GM12878 (cell line): ENCODE data around the gene CCDC187. TPM values are rescaled to one million over a fixed set of nuclear protein-coding genes. Genes with fewer than 3 reads are reported as not detected.

Experiments
- ATAC-seq: fragments of 200-7000 bp; cut with Tn5 transposase; 3 replicates; pipeline ENCODE4 v1.9.1; 2020; ENCODE audit warnings: mild to moderate bottlenecking, moderate library complexity
- BruUV-seq: library from RNA; stranded (reverse); fragments of 400-500 nt; replicated peaks from 2 replicates; lab custom pipeline; 2021; lab: Mats Ljungman, UMichigan
- CTCF ChIA-PET: fragments of 300-600 bp; sonication (Branson Sonifier 250); formaldehyde crosslinking; extraction: SDS; loops from one replicate; lab custom pipeline; 2021; ENCODE audit warnings: inconsistent platforms; lab: Yijun Ruan, JAX
- POLR2A ChIA-PET: fragments of 350-600 bp; formaldehyde crosslinking; extraction: SDS; loops from one replicate; lab custom pipeline; 2021; ENCODE audit warnings: inconsistent platforms; lab: Charles Lee
- RAD21 ChIA-PET: fragments of 300-600 bp; sonication (Branson Sonifier 250); formaldehyde crosslinking; loops from one replicate; lab custom pipeline; 2023; ENCODE audit warnings: antibody characterized with exemption; ENCODE audit not compliant: unreplicated experiment; lab: Charles Lee
- SMC1A ChIA-PET: fragments of 300-600 bp; sonication (Branson Sonifier 250); formaldehyde crosslinking; loops from one replicate; lab custom pipeline; 2023; ENCODE audit not compliant: unreplicated experiment, uncharacterized antibody; lab: Charles Lee
- DNase-seq: peaks from one replicate; pipeline ENCODE4 v3.0.0-alpha.2; 2011; ENCODE audit warnings: low read depth, low spot score
- FAIRE-seq: peaks from 3 replicates; lab custom pipeline; 2011; peaks lifted over from hg19 to GRCh38; lab: Jason Lieb, UNC
- H2AFZ ChIP-seq: 2 replicates; pipeline ENCODE4 v1.6.0; 2011; ENCODE audit warnings: low read depth, low read length, control low read depth; ENCODE audit not compliant: control insufficient read depth
- H3K27ac ChIP-seq: 2 replicates; pipeline ENCODE4 v1.5.1; 2011; ENCODE audit warnings: control low read depth; ENCODE audit not compliant: control insufficient read depth, insufficient read depth
- H3K27me3 ChIP-seq, 2 experiments: replicated peaks in 1 of 2; 2 replicates each; pipeline versions ENCODE4 v1.6.0 to v1.6.1; 2011; ENCODE audit warnings: low read length in 1 of 2; ENCODE audit not compliant: control insufficient read depth in 2 of 2, insufficient read depth in 2 of 2
- H3K36me3 ChIP-seq, 2 experiments: 2 replicates each; pipeline ENCODE4 v1.5.1; 2011; ENCODE audit warnings: low read length in 1 of 2; ENCODE audit not compliant: control insufficient read depth in 2 of 2, insufficient read depth in 2 of 2
- H3K4me1 ChIP-seq: 2 replicates; pipeline ENCODE4 v1.6.1; 2011; ENCODE audit warnings: mild to moderate bottlenecking, low read length, moderate library complexity, mixed read lengths; ENCODE audit not compliant: control insufficient read depth, insufficient read depth
- H3K4me2 ChIP-seq: 2 replicates; pipeline ENCODE4 v1.6.0; 2011; ENCODE audit warnings: control low read depth; ENCODE audit not compliant: control insufficient read depth, insufficient read depth
- H3K4me3 ChIP-seq: fragments of 200-600 bp; sonication (generic); 2 replicates; pipeline ENCODE4 v1.5.1; 2016
- H3K79me2 ChIP-seq: 2 replicates; pipeline ENCODE4 v1.6.0; 2011; ENCODE audit warnings: low read length; ENCODE audit not compliant: control insufficient read depth, insufficient read depth
- H3K9ac ChIP-seq: 2 replicates; pipeline ENCODE4 v1.8.0; 2011; ENCODE audit warnings: low read length, control low read depth, mixed read lengths; ENCODE audit not compliant: control insufficient read depth, insufficient read depth
- H3K9me3 ChIP-seq: replicated peaks from 3 replicates; pipeline ENCODE4 v1.5.1; 2011; ENCODE audit warnings: mild to moderate bottlenecking, low read length; ENCODE audit not compliant: control insufficient read depth, insufficient read depth
- H4K20me1 ChIP-seq: 2 replicates; pipeline ENCODE4 v1.6.0; 2011; ENCODE audit not compliant: control insufficient read depth, insufficient read depth
- HDAC2 ChIP-seq: fragments of 200-600 bp; sonication (generic); IDR thresholded peaks from 2 replicates; pipeline ENCODE4 v1.6.1; 2017
- PAX5 ChIP-seq: IDR thresholded peaks from 2 replicates; pipeline ENCODE4 v1.6.1; 2011; ENCODE audit warnings: low read depth, low read length, borderline replicate concordance
- RAD51 ChIP-seq: fragments of 450-650 bp; IDR thresholded peaks from 2 replicates; pipeline ENCODE4 v1.6.1; 2016; ENCODE audit warnings: moderate library complexity, mild to moderate bottlenecking, inconsistent platforms
- SUPT20H ChIP-seq: IDR thresholded peaks from 2 replicates; pipeline ENCODE4 v1.6.1; 2011; ENCODE audit warnings: low read depth, mild to moderate bottlenecking, low read length, moderate library complexity, borderline replicate concordance; ENCODE audit not compliant: control insufficient read depth
- TCF12 ChIP-seq: IDR thresholded peaks from 2 replicates; pipeline ENCODE4 v1.6.1; 2011; ENCODE audit warnings: low read depth, mild to moderate bottlenecking, low read length
- ZSCAN29 ChIP-seq: fragments of 450-650 bp; IDR thresholded peaks from 2 replicates; pipeline ENCODE4 v1.6.1; 2017; ENCODE audit warnings: mild to moderate bottlenecking, moderate library complexity
- WGBS: methylation state at CpG from one replicate; pipeline ENCODE4 v1.1.6; 2016; ENCODE audit warnings: low lambda C conversion rate; ENCODE audit not compliant: insufficient replicate concordance, insufficient coverage; ENCODE audit errors: missing lambda C conversion rate; 5-methylcytosine and 5-hydroxymethylcytosine counted together
- in situ Hi-C: fragments of 300-500 bp; cut with MboI; formaldehyde crosslinking; loops from 9 replicates; pipeline ENCODE4 v1.14.3; 2018; ENCODE audit warnings: mixed read lengths
- intact Hi-C: fragments of 100-400 bp; cut with micrococcal nuclease; formaldehyde crosslinking; loops from one replicate; pipeline ENCODE4 v1.14.2; 2022; ENCODE audit not compliant: unreplicated experiment
- polyA plus RNA-seq, 11 experiments: library from polyadenylated mRNA; depleted of rRNA in 4 of 11; unstranded in 6 of 11; stranded (reverse) in 5 of 11; fragments of >200 nt; fragmentation: Nextera tagmentation in 4 of 11; fragmentation: Illumina TruSeq in 1 of 11; extraction: Ambion mirVana in 4 of 11; extraction: Trizol in 1 of 11; gene quantifications; 1 replicate in 1 of 11; 2 replicates in 10 of 11; pipeline versions ENCODE4 v1.2.1 to v1.2.3, GENCODE V29; 2011 to 2016; ENCODE audit warnings: inconsistent platforms in 2 of 11, missing spikeins in 2 of 11, low read depth in 1 of 11
- total RNA-seq, 4 experiments: library from RNA; depleted of rRNA in 3 of 4; stranded (reverse); fragments of >200 nt in 3 of 4; fragmentation: Illumina TruSeq in 1 of 4; extraction: Trizol in 1 of 4; gene quantifications; 2 replicates each; pipeline versions ENCODE4 v1.2.1 to v1.2.3, GENCODE V29; 2013 to 2021

Gene CCDC187
- total and polyA plus RNA-seq, 10 of the 15 experiments (the other 5 are each of a cell fraction or from before 2014, with no cell fraction given), result 0.04 to 0.23 (median 0.04) TPM; not detected in 7

DNA sequence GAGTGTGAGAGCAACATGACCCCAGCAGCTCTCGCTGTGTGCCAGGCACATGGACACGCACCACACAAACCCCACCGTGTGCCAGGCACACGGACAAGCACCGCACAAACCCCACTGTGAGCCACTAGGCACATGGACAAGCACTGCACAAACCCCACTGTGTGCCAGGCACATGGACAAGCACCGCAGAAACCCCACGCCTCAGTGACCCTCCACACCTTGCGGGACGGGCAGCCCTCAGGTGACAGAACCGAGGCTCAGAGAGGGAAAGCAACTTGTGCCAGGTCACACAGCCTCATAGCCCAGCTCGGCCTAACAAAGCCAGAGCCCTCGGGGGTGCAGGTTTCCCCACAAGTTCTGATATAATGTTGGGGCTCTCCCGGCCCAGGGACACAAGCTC, 21.5 kb upstream of the CCDC187 start (continued):
- TF ChIP-seq RAD51 (no peak), SUPT20H (no peak)

DNA sequence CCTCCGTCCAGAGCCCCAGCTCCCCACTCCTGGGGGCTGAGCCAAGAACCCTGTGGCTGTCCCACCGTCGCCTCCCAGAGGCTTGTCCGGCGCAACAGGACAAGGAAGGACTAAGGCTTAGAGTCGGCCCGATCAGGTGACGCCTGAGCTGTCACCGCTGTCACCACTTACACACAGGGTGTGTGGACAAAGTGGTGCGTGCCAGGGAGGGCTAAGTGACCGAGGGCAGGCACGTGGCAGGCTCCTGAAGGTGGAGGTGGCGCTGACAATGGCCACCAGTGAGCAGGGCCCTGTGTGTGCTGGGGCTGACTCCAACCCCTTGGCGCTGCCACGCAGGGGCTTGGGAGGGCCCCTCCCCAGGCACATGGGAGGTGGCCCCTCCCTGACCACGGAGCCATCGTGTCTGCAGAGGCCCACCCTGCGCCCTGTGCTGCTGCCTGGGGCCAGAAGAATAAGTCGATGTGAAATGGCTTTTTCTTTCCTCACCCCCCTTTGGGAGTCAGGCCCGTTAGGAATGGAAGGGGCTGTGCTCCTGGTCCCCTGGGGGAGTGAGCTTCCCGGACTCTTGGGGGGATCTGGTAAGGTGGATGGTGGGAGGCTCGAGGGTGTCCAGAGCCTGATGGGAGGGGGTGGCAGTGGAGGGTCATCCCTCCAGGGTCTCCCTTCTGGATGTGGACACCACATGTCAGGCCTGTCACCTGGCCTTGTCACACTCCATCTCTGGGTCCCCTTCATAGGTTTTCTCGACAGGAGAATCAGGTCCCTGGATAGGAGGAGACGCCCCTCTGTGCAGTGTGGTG, 20.8 kb upstream of the CCDC187 start:
- Histone ChIP-seq H3K79me2 (no peaks in the 10 kb centered on the region), H2AFZ (no peak overlapping the region), H3K4me3 (no peak overlapping the region), H3K27ac (no peak overlapping the region), H3K36me3 (no peaks in the 10 kb centered on the region), H3K27me3 (peaks cover 10 to 11% of the 10 kb centered on the region in 2 experiments; a peak in 3 of 4 replicates), H3K4me2 (no peak overlapping the region), H3K9ac (no peak overlapping the region), H4K20me1 (no peaks in the 10 kb centered on the region), H3K4me1 (no peaks in the 10 kb centered on the region), H3K9me3 (peaks cover 2% of the 10 kb centered on the region; the same call in 1 of the 3 replicates)
- no peak for FAIRE-seq
- WGBS, result 44% methylated on average over 23 of the region's 24 CpGs
- intact Hi-C loops (no loop called here), in situ Hi-C loops (no loop called here)
- SMC1A ChIA-PET, result no interaction called here
- ATAC-seq, result no peak
- RAD21 ChIA-PET, result no interaction called here
- TF ChIP-seq PAX5 (no peak), TCF12 (no peak), HDAC2 (no peak), ZSCAN29 (no peak)
- CTCF ChIA-PET, result no interaction called here
- no TSS peak for BruUV-seq
- DNase-seq, result no peak
- POLR2A ChIA-PET, result no interaction called here
